Daoy (cell line): Measurements from ENCODE around the gene FBXO36. TPM values are rescaled to one million over a fixed set of nuclear protein-coding genes. Genes with fewer than 3 reads are reported as not detected.

Experiments
- DNase-seq: peaks from one replicate; pipeline ENCODE4 v3.0.0-alpha.2; 2015; ENCODE audit warnings: low read depth
- total RNA-seq: library from RNA; depleted of rRNA; stranded (reverse); fragments of >200 nt; shearing (Covaris generic); gene quantifications from 2 replicates; pipeline ENCODE4 v1.2.3, GENCODE V29; 2014; rRNA removed

The FBXO36 gene
- total RNA-seq, 1 experiment from 2014 or later: 6.2 TPM

DNA sequence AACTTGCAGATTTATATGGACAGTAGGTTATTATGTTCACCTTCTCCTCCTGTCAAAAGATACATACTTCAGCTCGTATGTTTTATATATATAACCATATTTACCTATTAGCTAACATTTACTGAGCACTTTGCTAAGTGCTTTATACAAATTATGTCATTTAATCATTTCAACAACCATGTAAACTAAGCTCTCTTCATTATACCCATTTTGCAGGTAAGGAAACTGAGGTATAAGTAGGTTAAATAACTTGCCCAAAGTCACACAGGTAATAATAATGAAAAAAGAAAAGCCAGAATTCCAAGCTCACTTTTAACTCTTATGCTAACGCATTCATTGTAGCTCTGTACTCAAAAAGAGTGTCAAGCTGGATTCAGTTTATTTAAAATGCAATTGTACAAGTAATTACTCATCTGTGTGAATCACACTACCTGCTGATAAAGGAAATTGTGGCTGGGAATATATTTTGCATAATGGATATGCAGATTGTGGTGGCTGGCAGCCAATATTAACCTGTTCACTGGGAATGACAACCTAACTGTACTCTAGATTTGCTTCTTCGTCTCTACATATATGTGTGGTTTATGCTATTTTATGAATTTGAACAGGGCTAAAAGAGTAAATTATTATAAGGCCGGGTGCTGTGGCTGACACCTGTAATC is 125.8 kb downstream of the FBXO36 start:
- DNase-seq: no peak

- DNase-seq: no peak
Measured at GRCh38 chr2:230050136-230050535, 127.8 kb downstream of the FBXO36 start.

DNA sequence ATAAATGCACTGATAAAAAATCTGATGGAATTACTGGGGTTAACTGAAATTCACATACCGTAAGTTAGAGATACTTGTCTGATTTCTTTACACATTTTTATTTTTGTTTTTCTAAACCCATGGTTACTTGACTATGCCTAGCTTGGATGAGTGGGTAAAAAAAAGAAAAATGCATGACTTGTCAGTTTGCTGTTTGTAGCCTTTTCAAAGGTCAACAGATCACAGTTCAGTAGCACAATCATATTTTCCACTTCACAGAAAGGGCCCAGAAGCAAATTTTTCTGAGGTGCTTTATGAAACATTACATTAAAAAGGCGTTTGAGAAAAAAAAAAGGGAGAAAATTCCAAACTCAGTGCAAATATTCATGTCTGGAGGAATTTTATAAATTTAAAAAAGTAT is 130.0 kb downstream of the FBXO36 start:
- no peak for DNase-seq

GRCh38 chr2:230053753-230054478 is 131.6 kb downstream of the FBXO36 start:
- DNase-seq: peak; percentile 63

DNA sequence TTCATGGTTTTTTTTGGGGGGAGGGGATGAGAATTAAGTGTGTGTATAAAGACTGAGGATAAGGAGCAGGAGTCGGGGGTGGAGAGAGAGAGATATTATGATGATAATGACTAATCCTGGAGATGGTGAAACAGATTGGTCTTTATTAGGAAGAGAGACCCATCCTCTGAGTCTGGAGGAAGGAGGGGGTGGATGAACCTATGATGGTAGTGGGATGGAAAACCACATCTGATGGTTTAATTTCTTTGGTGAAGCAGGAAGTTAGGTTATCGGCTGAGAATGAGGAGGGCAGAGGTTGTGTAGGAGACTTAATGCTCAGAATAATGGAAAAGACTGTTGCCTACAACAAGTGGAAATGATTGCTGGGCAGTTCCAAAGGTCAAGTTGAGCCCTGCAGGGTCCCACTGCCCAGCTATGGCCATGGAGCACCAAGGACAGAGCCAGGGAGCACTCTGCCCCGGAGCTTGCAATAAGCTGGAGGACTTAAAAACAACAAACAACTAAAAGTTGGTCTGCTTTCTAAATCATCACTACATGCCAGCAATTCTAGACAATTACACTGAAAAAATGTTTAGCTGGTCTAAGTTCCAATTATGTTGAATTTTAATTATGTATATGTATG is 138.5 kb downstream of the FBXO36 start:
- no peak for DNase-seq

Other genes starting within 250 kb of the FBXO36 start
- gene DNER, start 207.9 kb upstream of the FBXO36 start, total RNA-seq: 7.1 and 14.3 TPM in 2 replicates
- gene TRIP12, start 494 bp upstream of the FBXO36 start, total RNA-seq: 114 and 121 TPM in 2 replicates
- gene SLC16A14, start 146.4 kb downstream of the FBXO36 start, total RNA-seq: 1.9 and 2.1 TPM in 2 replicates